Colon (tissue), 2 donors: ENCODE data around the gene RNLS.

ENCODE experiments used
- FAIRE-seq: peaks from 2 replicates; lab custom pipeline; 2012; peaks lifted over from hg19 to GRCh38; lab: Jason Lieb, UNC
- donor health status: control.
- donor health status: control.

The RNLS gene

GRCh38 chr10:88428442-88428841 lies 154.7 kb downstream of the RNLS start:
- no peak for FAIRE-seq

GRCh38 chr10:88427024-88427423 lies 156.1 kb downstream of the RNLS start:
- no peak for FAIRE-seq

GRCh38 chr10:88424881-88425280 lies 158.2 kb downstream of the RNLS start:
- no peak for FAIRE-seq

- no peak for FAIRE-seq
Measured at GRCh38 chr10:88423732-88424131, 159.4 kb downstream of the RNLS start.

- FAIRE-seq, result no peak
Measured at GRCh38 chr10:88421590-88421989, 161.5 kb downstream of the RNLS start.

GRCh38 chr10:88418871-88419270 lies 164.2 kb downstream of the RNLS start:
- FAIRE-seq, result no peak

- no peak for FAIRE-seq
Measured at GRCh38 chr10:88417387-88418030, 165.6 kb downstream of the RNLS start.

- FAIRE-seq, result no peak
Measured at GRCh38 chr10:88416801-88417200, 166.3 kb downstream of the RNLS start.

- FAIRE-seq, result no peak
Measured at GRCh38 chr10:88415533-88416130, 167.5 kb downstream of the RNLS start.

- no peak for FAIRE-seq
Measured at GRCh38 chr10:88413412-88413811, 169.7 kb downstream of the RNLS start.

- no peak for FAIRE-seq
Measured at GRCh38 chr10:88411772-88412349, 171.3 kb downstream of the RNLS start.

- no peak for FAIRE-seq
Measured at GRCh38 chr10:88409824-88410223, 173.3 kb downstream of the RNLS start.

- no peak for FAIRE-seq
Measured at GRCh38 chr10:88409236-88409635, 173.9 kb downstream of the RNLS start.

- no peak for FAIRE-seq
Measured at GRCh38 chr10:88408096-88408495, 175.0 kb downstream of the RNLS start.

GRCh38 chr10:88404133-88404532 lies 179.0 kb downstream of the RNLS start:
- no peak for FAIRE-seq

GRCh38 chr10:88401671-88402347 lies 181.3 kb downstream of the RNLS start:
- no peak for FAIRE-seq

GRCh38 chr10:88399240-88399639 lies 183.9 kb downstream of the RNLS start:
- FAIRE-seq, result no peak

GRCh38 chr10:88395677-88396076 lies 187.4 kb downstream of the RNLS start:
- no peak for FAIRE-seq

- FAIRE-seq, result no peak
Measured at GRCh38 chr10:88392222-88392621, 190.9 kb downstream of the RNLS start.

GRCh38 chr10:88390041-88390440 lies 193.1 kb downstream of the RNLS start:
- FAIRE-seq, result no peak

- peak; percentile 94 for FAIRE-seq
Measured at GRCh38 chr10:88389456-88389855, 193.7 kb downstream of the RNLS start.

GRCh38 chr10:88388324-88388723 lies 194.8 kb downstream of the RNLS start:
- no peak for FAIRE-seq
